Measurements from ENCODE around the gene GMPPA.

GRCh38 chr2:219549619-219550018 lies 50.9 kb downstream of the GMPPA start:
- TF ChIP-seq CTCF (conservative IDR thresholded peaks at IDR 0.05 in 1 of 2, IDR thresholded peaks at IDR 0.05 in 1 of 2; ENCODE audit: low read depth in 1 of 2, low read length in 2 of 2) (no peak), EZH2 (IDR thresholded peaks at IDR 0.05; ENCODE audit: low read length, missing control alignments) (no peak)

All from fibroblast of lung (primary cell).